GM12873 (cell line): ENCODE data around the gene ANKS3.

Experiments
- TF ChIP-seq, protein P1 (sequence below): IDR thresholded peaks from 2 replicates; pipeline ENCODE4 v1.5.1; 2012; ENCODE audit warnings: low read depth, mild to moderate bottlenecking, moderate library complexity, low read length, control low read depth; ENCODE audit not compliant: insufficient read depth; ENCODE audit errors: missing control alignments

The ANKS3 gene

GRCh38 chr16:4684058-4684715 is 49.9 kb downstream of the ANKS3 start:
- TF ChIP-seq, protein P1, sequence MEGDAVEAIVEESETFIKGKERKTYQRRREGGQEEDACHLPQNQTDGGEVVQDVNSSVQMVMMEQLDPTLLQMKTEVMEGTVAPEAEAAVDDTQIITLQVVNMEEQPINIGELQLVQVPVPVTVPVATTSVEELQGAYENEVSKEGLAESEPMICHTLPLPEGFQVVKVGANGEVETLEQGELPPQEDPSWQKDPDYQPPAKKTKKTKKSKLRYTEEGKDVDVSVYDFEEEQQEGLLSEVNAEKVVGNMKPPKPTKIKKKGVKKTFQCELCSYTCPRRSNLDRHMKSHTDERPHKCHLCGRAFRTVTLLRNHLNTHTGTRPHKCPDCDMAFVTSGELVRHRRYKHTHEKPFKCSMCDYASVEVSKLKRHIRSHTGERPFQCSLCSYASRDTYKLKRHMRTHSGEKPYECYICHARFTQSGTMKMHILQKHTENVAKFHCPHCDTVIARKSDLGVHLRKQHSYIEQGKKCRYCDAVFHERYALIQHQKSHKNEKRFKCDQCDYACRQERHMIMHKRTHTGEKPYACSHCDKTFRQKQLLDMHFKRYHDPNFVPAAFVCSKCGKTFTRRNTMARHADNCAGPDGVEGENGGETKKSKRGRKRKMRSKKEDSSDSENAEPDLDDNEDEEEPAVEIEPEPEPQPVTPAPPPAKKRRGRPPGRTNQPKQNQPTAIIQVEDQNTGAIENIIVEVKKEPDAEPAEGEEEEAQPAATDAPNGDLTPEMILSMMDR = no peak

- TF ChIP-seq, protein P1 = no peak
Measured at GRCh38 chr16:4683255-4684057, 50.6 kb downstream of the ANKS3 start.

DNA sequence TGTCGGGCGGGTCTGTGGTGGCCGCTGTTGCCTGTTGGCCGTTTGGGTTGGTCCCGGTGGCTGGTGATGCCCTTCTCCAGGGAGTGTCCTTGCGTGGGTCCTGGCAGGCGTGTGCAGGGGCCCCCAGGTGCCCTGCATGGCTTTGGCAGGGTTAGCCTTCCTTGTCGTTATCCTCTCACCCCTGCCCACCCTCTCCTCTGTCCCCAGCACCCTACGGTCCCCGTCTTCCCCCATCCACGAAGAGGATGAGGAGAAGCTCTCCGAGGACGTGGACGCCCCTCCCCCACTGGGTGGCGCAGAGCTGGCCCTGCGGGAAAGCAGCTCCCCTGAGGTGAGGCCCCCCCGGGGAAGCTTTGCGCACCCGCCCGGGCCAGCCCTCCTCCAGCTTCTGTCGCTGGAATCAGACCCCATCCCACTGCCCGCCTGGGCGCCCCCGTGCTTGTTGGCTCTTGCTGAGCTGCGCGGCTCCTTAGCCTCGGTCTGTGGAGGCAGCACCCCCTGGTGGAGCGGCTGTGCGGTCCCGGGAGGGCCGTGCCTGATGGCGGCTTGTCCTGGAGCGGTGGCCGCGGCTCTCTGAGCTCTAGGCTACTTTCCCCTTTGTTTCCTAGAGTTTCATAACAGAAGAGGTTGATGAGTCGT is 51.3 kb downstream of the ANKS3 start:
- TF ChIP-seq, protein P1 = peak; percentile 20

GRCh38 chr16:4682084-4682591 is 51.9 kb downstream of the ANKS3 start:
- TF ChIP-seq, protein P1 = no peak

GRCh38 chr16:4681471-4682083 is 52.5 kb downstream of the ANKS3 start:
- TF ChIP-seq, protein P1 = no peak

DNA sequence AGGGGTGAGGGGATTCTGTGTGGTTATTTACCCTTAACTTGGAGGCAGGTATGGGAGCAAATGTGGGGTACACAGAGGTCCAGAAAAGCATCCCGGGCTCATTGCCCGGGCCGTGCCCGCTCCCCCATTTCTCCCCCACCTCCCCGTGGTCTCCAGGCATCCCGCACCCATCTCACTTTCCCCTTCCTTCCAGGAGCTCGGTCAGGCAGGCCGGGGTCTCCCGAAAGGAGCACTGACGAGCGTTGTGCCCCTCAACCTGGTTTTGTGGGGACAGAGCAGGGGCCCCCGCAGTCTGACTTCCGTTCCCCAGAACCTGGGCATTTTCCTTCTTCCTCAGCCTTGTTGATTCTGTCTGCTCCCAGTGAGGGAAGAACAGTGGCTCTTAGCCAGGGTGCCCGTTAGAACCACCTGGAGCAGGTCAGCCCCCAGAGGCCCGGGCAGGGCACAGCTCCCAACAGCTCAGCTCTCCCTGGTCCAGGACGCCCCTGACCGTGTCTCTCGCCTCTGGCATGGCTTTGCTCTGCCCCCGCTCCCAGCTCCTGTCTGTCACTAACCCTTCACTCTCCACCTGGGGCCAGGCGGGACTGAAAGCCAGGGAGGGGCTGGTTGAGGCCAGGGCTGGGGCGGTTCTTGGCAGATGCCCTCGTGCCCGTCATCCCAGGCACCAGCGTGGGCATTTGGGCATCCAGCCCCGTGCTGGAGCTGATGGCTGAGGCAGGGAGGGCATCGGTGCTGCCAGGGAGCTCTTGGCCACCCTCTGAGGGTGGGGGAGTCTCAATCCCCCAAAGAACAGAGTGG is 53.2 kb downstream of the ANKS3 start:
- TF ChIP-seq, protein P1 = no peak
